ENCODE results near the gene VWA2. TPM values are rescaled to one million over a fixed set of nuclear protein-coding genes. Genes with fewer than 3 reads are reported as not detected.

VWA2 gene
- polyA plus RNA-seq, 2 of the 4 experiments (the other 2 are of a cell fraction) = not detected

DNA sequence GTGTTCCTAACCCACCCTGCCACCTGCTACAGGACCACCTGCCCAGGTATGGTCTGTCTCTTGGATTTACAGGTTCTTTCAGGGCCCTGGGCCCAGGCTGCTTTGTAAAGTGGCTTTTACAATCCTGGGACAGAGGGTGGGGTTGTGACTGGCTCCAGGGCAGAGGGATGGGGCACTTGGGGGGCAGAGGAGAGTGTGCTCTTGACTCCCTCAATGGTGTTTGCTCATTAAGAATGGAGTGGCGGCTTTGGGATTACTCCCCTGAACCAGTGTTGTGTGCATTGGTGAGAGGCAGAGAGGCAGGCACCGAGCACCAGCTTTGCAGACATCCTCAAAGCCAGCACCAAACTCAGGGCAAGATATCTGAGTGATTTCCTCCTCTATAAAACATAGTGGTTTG, 43.5 kb downstream of the VWA2 start:
- ChIA-PET POLR2A (no interaction called here), CTCF (interaction anchor here (4.9 kb wide), 1 partner anchor 21 kb away, joined by 26 read pairs; no protein-coding TSS in a partner anchor)
- DNase-seq (ENCODE audit: low read depth in 1 of 2, low spot score in 1 of 2) (no peak), FAIRE-seq (no peak), ATAC-seq (no peak)
- TF ChIP-seq CBX2 (IDR thresholded peaks at IDR 0.05; ENCODE audit: borderline replicate concordance, low read depth) (no peak), SMC3 (IDR thresholded peaks at IDR 0.05) (no peak), EP300 (IDR thresholded peaks at IDR 0.05) (no peak), BHLHE40 (IDR thresholded peaks at IDR 0.05; ENCODE audit: low read depth, low read length) (no peak), RFX5 (IDR thresholded peaks at IDR 0.05) (no peak), NPAS2 (CRISPR knock-in tag; IDR thresholded peaks at IDR 0.05; ENCODE audit: borderline replicate concordance) (no peak), HOXB5 (CRISPR knock-in tag; IDR thresholded peaks at IDR 0.05) (no peak), TFCP2L1 (CRISPR knock-in tag; IDR thresholded peaks at IDR 0.05) (no peak), KDM5A (IDR thresholded peaks at IDR 0.05) (no peak), FOSB (CRISPR knock-in tag; IDR thresholded peaks at IDR 0.05) (no peak)
- H3K9me3 ChIP-seq = no peaks in the 10 kb centered on the region
- no peak overlapping the region for H3K27ac ChIP-seq
- H3K4me2 ChIP-seq = no peak overlapping the region
- 93% methylated on average over 2 of the region's 2 CpGs for WGBS (ENCODE audit: missing lambda C conversion rate)
- H3K4me3 ChIP-seq = no peak overlapping the region
- no peaks in the 10 kb centered on the region for H3K4me1 ChIP-seq

- WGBS (ENCODE audit: missing lambda C conversion rate) = 74% methylated on average over 10 of the region's 10 CpGs
- Histone ChIP-seq H3K4me3 (no peak overlapping the region), H3K4me1 (no peaks in the 10 kb centered on the region), H3K27ac (no peak overlapping the region), H3K4me2 (no peak overlapping the region), H3K9me3 (no peaks in the 10 kb centered on the region)
- ATAC-seq = no peak
- no peak for DNase-seq (ENCODE audit: low read depth in 1 of 2, low spot score in 1 of 2)
- CTCF ChIA-PET = interaction anchor here (4.9 kb wide), 1 partner anchor 21 kb away, joined by 26 read pairs; no protein-coding TSS in a partner anchor
- POLR2A ChIA-PET = no interaction called here
- TF ChIP-seq CBX2 (IDR thresholded peaks at IDR 0.05; ENCODE audit: borderline replicate concordance, low read depth) = no peak
- TF ChIP-seq, protein P1, sequence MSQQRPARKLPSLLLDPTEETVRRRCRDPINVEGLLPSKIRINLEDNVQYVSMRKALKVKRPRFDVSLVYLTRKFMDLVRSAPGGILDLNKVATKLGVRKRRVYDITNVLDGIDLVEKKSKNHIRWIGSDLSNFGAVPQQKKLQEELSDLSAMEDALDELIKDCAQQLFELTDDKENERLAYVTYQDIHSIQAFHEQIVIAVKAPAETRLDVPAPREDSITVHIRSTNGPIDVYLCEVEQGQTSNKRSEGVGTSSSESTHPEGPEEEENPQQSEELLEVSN (IDR thresholded peaks at IDR 0.05; ENCODE audit: borderline replicate concordance, low read depth) = no peak
- no peak for TF ChIP-seq RCOR1 (IDR thresholded peaks at IDR 0.05; ENCODE audit: low read depth, low read length)
- TF ChIP-seq CHD2 (IDR thresholded peaks at IDR 0.05; ENCODE audit: low read length, partially characterized antibody) = no peak
- no peak for TF ChIP-seq EHF (CRISPR knock-in tag; IDR thresholded peaks at IDR 0.05)
- no peak for TF ChIP-seq PHF8 (IDR thresholded peaks at IDR 0.05; ENCODE audit: borderline replicate concordance, low read depth)
- TF ChIP-seq ESRRA (IDR thresholded peaks at IDR 0.05; ENCODE audit: borderline replicate concordance, low read length) = no peak
- TF ChIP-seq ZNF302 (CRISPR knock-in tag; IDR thresholded peaks at IDR 0.05) = no peak
- TF ChIP-seq EHMT2 (IDR thresholded peaks at IDR 0.05; ENCODE audit: low read depth) = no peak
- TF ChIP-seq, protein P2, sequence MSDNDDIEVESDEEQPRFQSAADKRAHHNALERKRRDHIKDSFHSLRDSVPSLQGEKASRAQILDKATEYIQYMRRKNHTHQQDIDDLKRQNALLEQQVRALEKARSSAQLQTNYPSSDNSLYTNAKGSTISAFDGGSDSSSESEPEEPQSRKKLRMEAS (IDR thresholded peaks at IDR 0.05) = no peak
- TF ChIP-seq, protein P3, sequence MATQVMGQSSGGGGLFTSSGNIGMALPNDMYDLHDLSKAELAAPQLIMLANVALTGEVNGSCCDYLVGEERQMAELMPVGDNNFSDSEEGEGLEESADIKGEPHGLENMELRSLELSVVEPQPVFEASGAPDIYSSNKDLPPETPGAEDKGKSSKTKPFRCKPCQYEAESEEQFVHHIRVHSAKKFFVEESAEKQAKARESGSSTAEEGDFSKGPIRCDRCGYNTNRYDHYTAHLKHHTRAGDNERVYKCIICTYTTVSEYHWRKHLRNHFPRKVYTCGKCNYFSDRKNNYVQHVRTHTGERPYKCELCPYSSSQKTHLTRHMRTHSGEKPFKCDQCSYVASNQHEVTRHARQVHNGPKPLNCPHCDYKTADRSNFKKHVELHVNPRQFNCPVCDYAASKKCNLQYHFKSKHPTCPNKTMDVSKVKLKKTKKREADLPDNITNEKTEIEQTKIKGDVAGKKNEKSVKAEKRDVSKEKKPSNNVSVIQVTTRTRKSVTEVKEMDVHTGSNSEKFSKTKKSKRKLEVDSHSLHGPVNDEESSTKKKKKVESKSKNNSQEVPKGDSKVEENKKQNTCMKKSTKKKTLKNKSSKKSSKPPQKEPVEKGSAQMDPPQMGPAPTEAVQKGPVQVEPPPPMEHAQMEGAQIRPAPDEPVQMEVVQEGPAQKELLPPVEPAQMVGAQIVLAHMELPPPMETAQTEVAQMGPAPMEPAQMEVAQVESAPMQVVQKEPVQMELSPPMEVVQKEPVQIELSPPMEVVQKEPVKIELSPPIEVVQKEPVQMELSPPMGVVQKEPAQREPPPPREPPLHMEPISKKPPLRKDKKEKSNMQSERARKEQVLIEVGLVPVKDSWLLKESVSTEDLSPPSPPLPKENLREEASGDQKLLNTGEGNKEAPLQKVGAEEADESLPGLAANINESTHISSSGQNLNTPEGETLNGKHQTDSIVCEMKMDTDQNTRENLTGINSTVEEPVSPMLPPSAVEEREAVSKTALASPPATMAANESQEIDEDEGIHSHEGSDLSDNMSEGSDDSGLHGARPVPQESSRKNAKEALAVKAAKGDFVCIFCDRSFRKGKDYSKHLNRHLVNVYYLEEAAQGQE (IDR thresholded peaks at IDR 0.05) = no peak
- no peak for TF ChIP-seq HOXB13 (CRISPR knock-in tag; IDR thresholded peaks at IDR 0.05; ENCODE audit: low read depth)
- TF ChIP-seq JUN (IDR thresholded peaks at IDR 0.05) = no peak
- TF ChIP-seq HOXA7 (CRISPR knock-in tag; IDR thresholded peaks at IDR 0.05) = no peak
- TF ChIP-seq, protein P4, sequence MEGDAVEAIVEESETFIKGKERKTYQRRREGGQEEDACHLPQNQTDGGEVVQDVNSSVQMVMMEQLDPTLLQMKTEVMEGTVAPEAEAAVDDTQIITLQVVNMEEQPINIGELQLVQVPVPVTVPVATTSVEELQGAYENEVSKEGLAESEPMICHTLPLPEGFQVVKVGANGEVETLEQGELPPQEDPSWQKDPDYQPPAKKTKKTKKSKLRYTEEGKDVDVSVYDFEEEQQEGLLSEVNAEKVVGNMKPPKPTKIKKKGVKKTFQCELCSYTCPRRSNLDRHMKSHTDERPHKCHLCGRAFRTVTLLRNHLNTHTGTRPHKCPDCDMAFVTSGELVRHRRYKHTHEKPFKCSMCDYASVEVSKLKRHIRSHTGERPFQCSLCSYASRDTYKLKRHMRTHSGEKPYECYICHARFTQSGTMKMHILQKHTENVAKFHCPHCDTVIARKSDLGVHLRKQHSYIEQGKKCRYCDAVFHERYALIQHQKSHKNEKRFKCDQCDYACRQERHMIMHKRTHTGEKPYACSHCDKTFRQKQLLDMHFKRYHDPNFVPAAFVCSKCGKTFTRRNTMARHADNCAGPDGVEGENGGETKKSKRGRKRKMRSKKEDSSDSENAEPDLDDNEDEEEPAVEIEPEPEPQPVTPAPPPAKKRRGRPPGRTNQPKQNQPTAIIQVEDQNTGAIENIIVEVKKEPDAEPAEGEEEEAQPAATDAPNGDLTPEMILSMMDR (IDR thresholded peaks at IDR 0.05) = no peak
- no peak for TF ChIP-seq ELK1 (IDR thresholded peaks at IDR 0.05; ENCODE audit: low read depth, low read length)
- no peak for TF ChIP-seq RARB (CRISPR knock-in tag; IDR thresholded peaks at IDR 0.05)
- TF ChIP-seq EP300 (IDR thresholded peaks at IDR 0.05) = no peak
- no peak for TF ChIP-seq RFX5 (IDR thresholded peaks at IDR 0.05)
- FAIRE-seq = no peak
Observed at GRCh38 chr10:114283091-114283490, 44.0 kb downstream of the VWA2 start.

All from A549 (cell line).